Measurements from ENCODE around the gene SH3RF3. TPM values are rescaled to one million over a fixed set of nuclear protein-coding genes. Genes with fewer than 3 reads are reported as not detected.

Gene SH3RF3
- total and polyA plus RNA-seq, 2 donors (not counting 1 experiment from before 2014, with no cell fraction given), result 8.3 to 10.1 TPM

DNA sequence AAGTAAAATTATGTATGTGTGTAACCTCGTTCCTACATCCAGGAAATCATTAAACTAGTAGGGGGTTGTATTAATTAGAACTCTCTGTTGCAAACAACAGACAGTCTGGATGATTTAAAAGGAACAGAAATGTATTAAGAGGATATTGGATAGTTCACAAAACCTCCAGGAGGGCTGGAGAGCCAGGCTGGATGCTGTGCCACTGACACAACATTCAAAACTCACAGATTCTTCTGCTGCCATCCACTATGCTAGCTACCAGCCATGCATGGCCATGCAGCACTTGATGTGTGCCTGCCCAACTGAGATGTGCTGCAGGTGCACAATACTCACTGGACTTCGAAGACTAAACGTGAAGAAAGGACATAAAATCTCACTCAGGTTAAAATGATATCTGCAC lies 48.2 kb upstream of the SH3RF3 start:
- H3K4me3 ChIP-seq (replicated peaks in 1 of 4; ENCODE audit: control extremely low read depth in 1 of 4, insufficient read depth in 1 of 4, low read depth in 3 of 4, low read length in 4 of 4), result no peak overlapping the region
- H3K79me2 ChIP-seq (ENCODE audit: control insufficient read depth, insufficient read depth, low read length), result no peaks in the 10 kb centered on the region
- no peak for TF ChIP-seq EZH2 (IDR thresholded peaks at IDR 0.05; ENCODE audit: low read length, missing control alignments)
- TF ChIP-seq, protein P1, sequence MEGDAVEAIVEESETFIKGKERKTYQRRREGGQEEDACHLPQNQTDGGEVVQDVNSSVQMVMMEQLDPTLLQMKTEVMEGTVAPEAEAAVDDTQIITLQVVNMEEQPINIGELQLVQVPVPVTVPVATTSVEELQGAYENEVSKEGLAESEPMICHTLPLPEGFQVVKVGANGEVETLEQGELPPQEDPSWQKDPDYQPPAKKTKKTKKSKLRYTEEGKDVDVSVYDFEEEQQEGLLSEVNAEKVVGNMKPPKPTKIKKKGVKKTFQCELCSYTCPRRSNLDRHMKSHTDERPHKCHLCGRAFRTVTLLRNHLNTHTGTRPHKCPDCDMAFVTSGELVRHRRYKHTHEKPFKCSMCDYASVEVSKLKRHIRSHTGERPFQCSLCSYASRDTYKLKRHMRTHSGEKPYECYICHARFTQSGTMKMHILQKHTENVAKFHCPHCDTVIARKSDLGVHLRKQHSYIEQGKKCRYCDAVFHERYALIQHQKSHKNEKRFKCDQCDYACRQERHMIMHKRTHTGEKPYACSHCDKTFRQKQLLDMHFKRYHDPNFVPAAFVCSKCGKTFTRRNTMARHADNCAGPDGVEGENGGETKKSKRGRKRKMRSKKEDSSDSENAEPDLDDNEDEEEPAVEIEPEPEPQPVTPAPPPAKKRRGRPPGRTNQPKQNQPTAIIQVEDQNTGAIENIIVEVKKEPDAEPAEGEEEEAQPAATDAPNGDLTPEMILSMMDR (conservative IDR thresholded peaks at IDR 0.05 in 1 of 2, IDR thresholded peaks at IDR 0.05 in 1 of 2; ENCODE audit: low read depth in 1 of 2, low read length in 2 of 2), result no peak
- DNase-seq (ENCODE audit: low read depth in 2 of 2), result no peak
- H4K20me1 ChIP-seq (ENCODE audit: control insufficient read depth, extremely low read depth, insufficient read depth, low read length), result no peaks in the 10 kb centered on the region
- no peaks in the 10 kb centered on the region for H3K4me1 ChIP-seq (ENCODE audit: control insufficient read depth, extremely low read depth, insufficient read depth, low read length)
- H3K9ac ChIP-seq (ENCODE audit: insufficient read depth, low read length), result no peak overlapping the region
- no peaks in the 10 kb centered on the region for H3K9me3 ChIP-seq (ENCODE audit: control insufficient read depth, insufficient read depth, low read depth, low read length)
- no peak overlapping the region for H3K4me2 ChIP-seq (ENCODE audit: extremely low read depth, insufficient read depth, low read length)
- H3K27me3 ChIP-seq (ENCODE audit: control insufficient read depth, insufficient read depth, low read length), result peaks cover 5% of the 10 kb centered on the region
- no peaks in the 10 kb centered on the region for H3K36me3 ChIP-seq (ENCODE audit: control insufficient read depth, insufficient read depth, low read length)
- no peak overlapping the region for H2AFZ ChIP-seq (ENCODE audit: low read length)
- H3K27ac ChIP-seq (ENCODE audit: insufficient read depth, low read length), result no peak overlapping the region

DNA sequence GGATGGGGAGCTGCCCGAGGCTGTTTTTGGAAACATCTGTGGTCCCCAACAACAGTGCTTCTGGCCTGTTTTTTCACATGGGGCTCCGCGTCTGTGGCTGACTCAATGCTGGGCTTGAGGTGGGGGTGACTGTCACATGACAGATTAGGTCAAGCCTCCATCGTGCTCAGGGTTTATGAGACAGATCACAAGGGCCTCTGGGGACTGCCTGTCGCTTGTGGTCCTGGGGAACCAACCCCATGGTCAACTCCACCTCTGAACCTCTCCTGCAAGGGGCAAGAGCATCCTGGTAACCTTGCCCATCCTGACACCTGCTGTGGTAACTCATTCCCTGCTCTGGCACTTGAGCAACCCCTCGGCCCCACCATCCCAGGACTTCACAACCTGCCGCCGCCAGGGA lies 47.6 kb upstream of the SH3RF3 start:
- Histone ChIP-seq H3K27ac (ENCODE audit: insufficient read depth, low read length) (no peak overlapping the region), H3K9me3 (ENCODE audit: control insufficient read depth, insufficient read depth, low read depth, low read length) (no peaks in the 10 kb centered on the region), H4K20me1 (ENCODE audit: control insufficient read depth, extremely low read depth, insufficient read depth, low read length) (no peaks in the 10 kb centered on the region), H3K27me3 (ENCODE audit: control insufficient read depth, insufficient read depth, low read length) (peaks cover 5% of the 10 kb centered on the region), H3K4me1 (ENCODE audit: control insufficient read depth, extremely low read depth, insufficient read depth, low read length) (no peaks in the 10 kb centered on the region), H3K36me3 (ENCODE audit: control insufficient read depth, insufficient read depth, low read length) (no peaks in the 10 kb centered on the region), H3K79me2 (ENCODE audit: control insufficient read depth, insufficient read depth, low read length) (no peaks in the 10 kb centered on the region), H3K4me3 (replicated peaks in 1 of 4; ENCODE audit: control extremely low read depth in 1 of 4, insufficient read depth in 1 of 4, low read depth in 3 of 4, low read length in 4 of 4) (no peak overlapping the region), H2AFZ (ENCODE audit: low read length) (no peak overlapping the region), H3K9ac (ENCODE audit: insufficient read depth, low read length) (no peak overlapping the region), H3K4me2 (ENCODE audit: extremely low read depth, insufficient read depth, low read length) (no peak overlapping the region)
- DNase-seq (ENCODE audit: low read depth in 2 of 2), result no peak
- no peak for TF ChIP-seq EZH2 (IDR thresholded peaks at IDR 0.05; ENCODE audit: low read length, missing control alignments)
- TF ChIP-seq, protein P1 (conservative IDR thresholded peaks at IDR 0.05 in 1 of 2, IDR thresholded peaks at IDR 0.05 in 1 of 2; ENCODE audit: low read depth in 1 of 2, low read length in 2 of 2), result no peak

DNA sequence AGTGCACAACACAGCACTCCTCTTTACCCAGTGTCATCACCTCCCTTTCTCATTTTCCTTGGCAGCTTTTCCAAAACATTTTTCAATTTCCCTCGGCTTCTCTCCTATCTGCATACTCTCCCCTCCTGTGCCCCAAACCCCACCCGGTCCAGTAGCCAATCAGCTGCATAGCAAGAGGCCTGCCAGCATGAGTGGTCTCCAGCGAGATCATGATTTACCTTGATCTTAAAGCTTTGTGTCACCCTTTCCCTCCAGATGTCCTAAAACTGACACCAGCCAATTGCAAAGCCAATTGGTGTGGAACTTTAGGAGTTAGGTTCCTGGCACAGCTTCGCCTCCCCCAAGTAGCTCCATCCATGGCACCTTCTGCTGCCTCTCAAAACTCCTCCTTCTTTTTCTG lies 45.2 kb upstream of the SH3RF3 start:
- Histone ChIP-seq H3K4me1 (ENCODE audit: control insufficient read depth, extremely low read depth, insufficient read depth, low read length) (no peaks in the 10 kb centered on the region), H3K27me3 (ENCODE audit: control insufficient read depth, insufficient read depth, low read length) (peaks cover 5% of the 10 kb centered on the region), H3K4me2 (ENCODE audit: extremely low read depth, insufficient read depth, low read length) (no peak overlapping the region), H4K20me1 (ENCODE audit: control insufficient read depth, extremely low read depth, insufficient read depth, low read length) (no peaks in the 10 kb centered on the region), H3K4me3 (replicated peaks in 1 of 4; ENCODE audit: control extremely low read depth in 1 of 4, insufficient read depth in 1 of 4, low read depth in 3 of 4, low read length in 4 of 4) (no peak overlapping the region), H2AFZ (ENCODE audit: low read length) (no peak overlapping the region), H3K27ac (ENCODE audit: insufficient read depth, low read length) (no peak overlapping the region), H3K9me3 (ENCODE audit: control insufficient read depth, insufficient read depth, low read depth, low read length) (no peaks in the 10 kb centered on the region), H3K9ac (ENCODE audit: insufficient read depth, low read length) (no peak overlapping the region), H3K79me2 (ENCODE audit: control insufficient read depth, insufficient read depth, low read length) (no peaks in the 10 kb centered on the region), H3K36me3 (ENCODE audit: control insufficient read depth, insufficient read depth, low read length) (no peaks in the 10 kb centered on the region)
- TF ChIP-seq, protein P1 (conservative IDR thresholded peaks at IDR 0.05 in 1 of 2, IDR thresholded peaks at IDR 0.05 in 1 of 2; ENCODE audit: low read depth in 1 of 2, low read length in 2 of 2), result no peak
- no peak for TF ChIP-seq EZH2 (IDR thresholded peaks at IDR 0.05; ENCODE audit: low read length, missing control alignments)
- DNase-seq (ENCODE audit: low read depth in 2 of 2), result no peak

Data from fibroblast of lung (primary cell).